Lung (tissue), 12 donors: ENCODE results near the gene F12. TPM values are rescaled to one million over a fixed set of nuclear protein-coding genes. Genes with fewer than 3 reads are reported as not detected.

Experiments
- ATAC-seq: fragments of 200-7000 bp; cut with Tn5 transposase; one replicate; pipeline ENCODE4 v1.9.1; 2020; ENCODE audit warnings: moderate number of reproducible peaks; ENCODE audit not compliant: insufficient read depth, low FRiP score
- DNase-seq, 3 donors: peaks; one replicate each; pipeline ENCODE4 v3.0.0-alpha.2; 2013 to 2017
- H3K27ac ChIP-seq, 2 donors: one replicate each; pipeline ENCODE4 v1.5.1; 2013; ENCODE audit warnings: mild to moderate bottlenecking in 2 of 2, moderate library complexity in 2 of 2, control low read depth in 1 of 2, inconsistent platforms in 1 of 2, low read depth in 1 of 2, low read length in 1 of 2
- H3K27me3 ChIP-seq, 3 donors: one replicate each; pipeline ENCODE4 v1.5.1; 2013; ENCODE audit warnings: low read length in 2 of 3; ENCODE audit not compliant: control insufficient read depth in 3 of 3, insufficient read depth in 3 of 3
- H3K36me3 ChIP-seq, 4 donors: one replicate each; pipeline ENCODE4 v1.5.1; 2013; ENCODE audit warnings: low read length in 4 of 4, mild to moderate bottlenecking in 1 of 4, moderate library complexity in 1 of 4; ENCODE audit not compliant: control insufficient read depth in 4 of 4, insufficient read depth in 4 of 4
- H3K4me1 ChIP-seq, 5 donors: one replicate each; pipeline ENCODE4 v1.5.1; 2013; ENCODE audit warnings: low read length in 5 of 5, mild to moderate bottlenecking in 2 of 5, moderate library complexity in 1 of 5; ENCODE audit not compliant: control insufficient read depth in 5 of 5, insufficient read depth in 5 of 5
- H3K4me3 ChIP-seq: one replicate; pipeline ENCODE4 v1.5.1; 2013; ENCODE audit warnings: mild to moderate bottlenecking, control low read depth, moderate library complexity
- H3K9ac ChIP-seq, 2 donors: one replicate each; pipeline ENCODE4 v1.5.1; 2013; ENCODE audit warnings: low read length in 2 of 2, control low read depth in 1 of 2; ENCODE audit not compliant: insufficient read depth in 1 of 2
- H3K9me3 ChIP-seq, 4 donors: one replicate each; pipeline ENCODE4 v1.5.1; 2013; ENCODE audit warnings: low read length in 3 of 4, mild to moderate bottlenecking in 1 of 4, moderate library complexity in 1 of 4; ENCODE audit not compliant: control insufficient read depth in 4 of 4, insufficient read depth in 3 of 4
- CTCF ChIP-seq: IDR thresholded peaks from 2 replicates; pipeline ENCODE4 v1.5.1; 2012; ENCODE audit warnings: mild to moderate bottlenecking; ENCODE audit errors: control extremely low read depth, extremely low read depth
- WGBS, 2 donors: extraction: QIAGEN DNeasy Blood & Tissue Kit; methylation state at CpG; one replicate each; pipeline ENCODE4 v1.1.7; 2013; 5-methylcytosine and 5-hydroxymethylcytosine counted together
- polyA plus RNA-seq, 2 donors: library from polyadenylated mRNA; stranded (reverse); fragments of 200-250 nt; gene quantifications; one replicate each; pipeline ENCODE4 v1.2.1, GENCODE V29; 2013
- total RNA-seq, 2 donors: library from RNA; depleted of rRNA in 1 of 2; stranded (reverse); fragments of >200 nt in 1 of 2; gene quantifications; one replicate each; pipeline ENCODE4 v1.2.1, GENCODE V29; 2014 to 2021
- donor health status: control.
- donor health status: control.
- donor health status: Bipolar disorder and iron deficiency.
- donor health status: healthy.
- donor health status: DM: yes; HTN: yes; CAD: no.

F12 gene
- total and polyA plus RNA-seq, 4 donors: 1.3 to 1.7 (median 1.4) TPM; not detected in 1

GRCh38 chr5:177428574-177429217 lies 19.3 kb upstream of the F12 start:
- Histone ChIP-seq H3K27me3 (no peaks in the 10 kb centered on the region), H3K27ac (peak overlapping the region in 1 of 2 donors; percentile 91), H3K36me3 (peaks cover 0 to 34% (median 11%) of the 10 kb centered on the region in 4 donors), H3K9me3 (no peaks in the 10 kb centered on the region), H3K9ac (no peak overlapping the region), H3K4me1 (peaks cover 0 to 31% (median 12%) of the 10 kb centered on the region in 5 donors), H3K4me3 (no peak overlapping the region)
- TF ChIP-seq CTCF: no peak
- DNase-seq (no peak), ATAC-seq (no peak)
- 38 to 71% methylated on average over 10 of the region's 10 CpGs for WGBS, 2 donors

GRCh38 chr5:177427919-177428573 lies 18.7 kb upstream of the F12 start:
- ATAC-seq: no peak
- H3K9me3 ChIP-seq: no peaks in the 10 kb centered on the region
- no peak overlapping the region for H3K4me3 ChIP-seq
- 36 to 65% methylated on average over 11 of the region's 11 CpGs for WGBS, 2 donors
- H3K4me1 ChIP-seq: peaks cover 0 to 31% (median 12%) of the 10 kb centered on the region in 5 donors
- peaks cover 0 to 27% (median 11%) of the 10 kb centered on the region in 4 donors for H3K36me3 ChIP-seq
- TF ChIP-seq CTCF: no peak
- H3K9ac ChIP-seq: peak overlapping the region; percentile 39 to 92
- peak overlapping the region in 1 of 2 donors; percentile 91 for H3K27ac ChIP-seq
- H3K27me3 ChIP-seq: no peaks in the 10 kb centered on the region
- DNase-seq: no peak

GRCh38 chr5:177427211-177427822 lies 18.0 kb upstream of the F12 start:
- peak overlapping the region; percentile 75 for H3K4me3 ChIP-seq
- ATAC-seq (no peak), DNase-seq (no peak)
- H3K27me3 ChIP-seq: no peaks in the 10 kb centered on the region
- H3K4me1 ChIP-seq: peaks cover 0 to 31% (median 12%) of the 10 kb centered on the region in 5 donors
- H3K9ac ChIP-seq: peak overlapping the region; percentile 85 to 92
- WGBS, 2 donors: 4 to 11% methylated on average over 11 of the region's 11 CpGs
- peak overlapping the region; percentile 77 to 91 for H3K27ac ChIP-seq
- H3K9me3 ChIP-seq: no peaks in the 10 kb centered on the region
- peaks cover 0 to 20% (median 7%) of the 10 kb centered on the region in 4 donors for H3K36me3 ChIP-seq
- TF ChIP-seq CTCF: no peak
